ENCODE data around the gene NAV2.
"Not testable (repeated sequence)": the region's sequence is repeated elsewhere in the genome, so short reads cannot be mapped to it uniquely, and the experiment has no call there.

The NAV2 gene

DNA sequence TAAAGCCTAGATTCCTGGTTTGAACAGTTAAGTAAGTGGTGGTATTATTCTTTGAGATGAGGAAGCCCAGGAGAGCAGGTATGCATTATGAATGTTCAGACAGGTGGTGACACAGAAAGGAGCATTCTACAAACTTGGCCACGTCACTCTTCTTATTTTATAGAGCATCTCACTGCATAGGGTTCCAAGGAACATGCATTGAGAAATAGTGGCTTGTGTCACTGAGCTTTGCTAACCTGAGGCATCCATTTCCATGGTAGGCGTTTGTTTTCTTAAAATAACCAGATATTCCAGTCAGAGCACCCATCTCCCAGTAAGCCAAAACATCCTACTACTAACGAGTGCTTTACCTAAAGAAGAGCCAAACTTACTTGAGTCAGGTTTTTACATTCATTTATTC, 169.7 kb downstream of the NAV2 start:
- DNase-seq (ENCODE audit: low read depth in 4 of 4, low spot score in 1 of 4): no peak

GRCh38 chr11:19886498-19886897, 173.9 kb downstream of the NAV2 start:
- no peak for DNase-seq (ENCODE audit: low read depth in 4 of 4, low spot score in 1 of 4)

GRCh38 chr11:19887842-19888241, 175.2 kb downstream of the NAV2 start:
- no peak for DNase-seq (ENCODE audit: low read depth in 4 of 4, low spot score in 1 of 4)

DNA sequence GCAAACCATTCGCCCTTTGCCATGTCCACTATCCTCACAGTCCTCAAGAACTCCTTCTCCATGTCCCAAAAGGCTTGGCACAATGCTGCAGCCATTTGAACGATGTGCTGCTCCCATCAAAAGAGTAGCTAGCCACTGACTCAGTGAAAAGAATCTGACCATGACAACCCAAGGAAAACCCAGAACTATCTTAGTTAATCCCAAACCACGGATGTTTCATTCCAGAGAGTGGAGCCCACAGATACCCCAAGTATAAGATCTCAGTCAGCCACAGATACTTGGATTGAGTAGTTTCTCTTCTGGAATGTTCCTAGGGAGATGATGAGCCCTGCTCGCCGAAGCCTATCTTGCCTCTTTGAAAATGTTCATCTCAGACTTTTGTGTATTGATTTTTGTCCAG, 176.9 kb downstream of the NAV2 start:
- DNase-seq (ENCODE audit: low read depth in 4 of 4, low spot score in 1 of 4): no peak

DNA sequence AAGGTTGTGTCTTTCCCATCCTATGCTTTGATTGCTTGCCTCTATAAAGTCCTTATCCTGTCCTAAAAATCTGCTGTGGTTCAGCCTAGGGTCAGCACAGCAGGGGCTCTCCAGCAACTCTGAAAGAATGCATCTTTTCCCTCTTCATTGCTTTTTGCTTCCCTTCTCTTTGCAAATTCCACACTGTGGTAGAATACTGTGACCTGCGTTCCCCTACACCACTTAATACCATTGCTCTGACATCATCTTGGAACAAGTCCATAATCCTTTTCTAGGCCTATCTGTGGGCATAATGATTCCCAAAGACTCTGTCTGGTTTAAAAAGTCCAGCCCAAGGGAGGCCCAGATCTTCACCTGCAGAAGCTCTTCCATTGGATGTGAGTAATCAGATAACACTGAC, 177.7 kb downstream of the NAV2 start:
- DNase-seq (ENCODE audit: low read depth in 4 of 4, low spot score in 1 of 4): no peak

- no peak for DNase-seq (ENCODE audit: low read depth in 4 of 4, low spot score in 1 of 4)
Measured at GRCh38 chr11:19891022-19891421, 178.4 kb downstream of the NAV2 start.

- DNase-seq (ENCODE audit: low read depth in 4 of 4, low spot score in 1 of 4): no peak
Measured at GRCh38 chr11:19892387-19892786, 179.8 kb downstream of the NAV2 start.

DNA sequence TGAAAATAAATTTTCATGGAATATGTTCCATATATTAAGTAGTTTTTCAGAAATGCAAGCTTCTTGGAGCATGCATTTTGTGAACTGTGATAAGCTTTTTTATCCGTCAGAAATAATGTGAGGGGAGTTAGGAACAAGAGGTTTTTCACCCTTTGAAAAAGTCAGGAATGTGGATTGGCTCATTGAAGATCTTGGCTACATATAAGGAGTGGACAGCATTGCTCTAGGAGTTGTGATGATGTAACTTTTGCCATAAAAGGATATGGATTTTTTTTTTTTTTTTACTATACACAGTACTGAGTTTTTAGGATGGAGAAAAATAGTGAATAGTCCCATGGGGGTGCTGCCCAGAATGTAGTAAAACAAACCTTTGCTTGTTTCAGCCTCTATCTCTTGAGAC, 180.2 kb downstream of the NAV2 start:
- DNase-seq (ENCODE audit: low read depth in 4 of 4, low spot score in 1 of 4): no peak

DNA sequence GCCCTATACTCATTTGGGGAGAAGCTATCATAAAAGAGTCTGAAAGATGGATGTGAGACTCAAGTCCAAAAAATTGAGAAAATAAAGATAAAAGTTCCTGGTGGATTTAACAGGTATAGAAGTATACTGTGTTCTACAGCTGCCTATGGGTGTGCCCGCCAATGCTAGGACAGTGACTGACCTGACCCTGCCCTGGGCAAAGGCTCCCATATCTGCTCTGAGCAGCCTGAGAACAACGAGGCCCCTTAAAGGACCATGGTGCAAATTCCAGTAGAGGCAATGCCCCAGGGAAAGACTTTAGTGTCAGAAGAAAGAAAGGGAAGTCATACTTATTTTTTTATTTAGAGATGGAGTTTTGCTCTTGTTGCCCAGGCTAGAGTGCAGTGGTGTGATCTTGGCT, 181.8 kb downstream of the NAV2 start:
- DNase-seq (ENCODE audit: low read depth in 4 of 4, low spot score in 1 of 4): no peak

GRCh38 chr11:19895037-19895436, 182.4 kb downstream of the NAV2 start:
- not testable (repeated sequence) for DNase-seq (ENCODE audit: low read depth in 4 of 4, low spot score in 1 of 4)

DNA sequence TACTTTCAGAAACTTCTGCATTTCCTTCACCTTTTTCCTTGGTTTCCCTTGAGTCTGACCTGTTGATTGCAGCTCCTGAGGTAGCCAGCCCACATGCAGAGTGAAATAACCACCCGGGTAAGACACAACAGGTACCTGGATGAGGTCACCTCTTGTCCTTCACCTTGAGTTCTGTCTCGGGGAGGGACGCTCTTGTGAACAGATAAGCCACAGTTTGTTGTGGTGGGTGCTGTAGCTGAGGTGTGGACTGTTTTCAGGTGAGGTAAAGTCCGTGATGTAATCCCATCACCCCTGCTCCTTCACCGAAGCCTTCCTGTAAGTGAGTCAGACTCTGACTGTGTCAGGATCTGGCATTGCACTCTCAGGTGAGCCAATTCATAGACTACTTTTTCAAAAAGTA, 183.1 kb downstream of the NAV2 start:
- DNase-seq (ENCODE audit: low read depth in 4 of 4, low spot score in 1 of 4): no peak

DNA sequence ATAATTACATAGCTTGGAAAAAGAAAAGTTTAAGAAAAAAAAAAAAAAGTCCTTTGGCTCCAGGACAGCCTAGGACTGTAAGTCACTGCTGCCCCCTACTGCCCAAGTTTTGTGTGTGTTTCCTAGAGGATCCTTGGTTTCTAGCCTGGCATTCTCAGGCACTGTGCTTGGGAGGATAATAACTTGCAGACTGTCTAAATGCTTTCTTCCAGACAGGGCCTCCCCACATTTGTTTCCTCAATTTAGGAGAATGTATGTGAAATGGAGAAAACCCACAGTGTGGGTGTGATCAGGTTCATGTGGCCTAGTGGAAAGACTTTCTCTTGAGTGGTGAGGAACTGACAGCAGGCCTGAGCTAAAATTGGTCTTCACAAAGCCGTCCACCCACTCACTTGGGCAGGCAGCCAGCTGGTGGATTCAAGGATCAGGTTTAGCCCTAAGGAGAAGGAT, 191.0 kb downstream of the NAV2 start:
- peak in 3 of 4 experiments; percentile 9 to 32 (median 14) for DNase-seq (ENCODE audit: low read depth in 4 of 4, low spot score in 1 of 4)

DNA sequence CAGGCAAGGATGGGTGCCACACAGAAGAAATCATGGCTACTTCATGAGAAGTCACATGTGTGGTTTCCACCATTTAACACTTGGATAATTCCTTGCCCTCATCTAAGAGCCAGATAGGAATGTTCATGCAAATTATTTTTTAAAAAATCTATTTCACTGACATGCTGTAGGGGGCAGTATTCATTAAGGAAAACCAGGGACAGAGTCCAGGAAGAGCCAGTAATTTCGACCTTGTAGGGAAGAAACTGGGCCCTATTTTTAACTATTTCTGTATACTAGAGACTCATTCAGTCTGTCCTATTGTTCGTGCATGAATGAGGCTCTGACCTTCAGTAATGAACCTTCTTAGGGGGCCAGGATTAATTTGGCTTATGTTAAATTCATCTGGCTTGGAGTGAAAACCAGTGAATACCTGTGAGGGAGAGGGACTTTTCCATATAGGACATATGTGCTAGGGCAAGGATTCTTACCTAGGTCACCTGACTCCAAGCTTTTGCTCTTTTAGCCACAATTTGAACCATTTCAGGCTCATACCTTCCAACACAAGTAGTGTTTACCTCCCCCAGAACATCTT, 192.7 kb downstream of the NAV2 start:
- DNase-seq (ENCODE audit: low read depth in 4 of 4, low spot score in 1 of 4): no peak

GRCh38 chr11:19906126-19906525, 193.5 kb downstream of the NAV2 start:
- no peak for DNase-seq (ENCODE audit: low read depth in 4 of 4, low spot score in 1 of 4)

- no peak for DNase-seq (ENCODE audit: low read depth in 4 of 4, low spot score in 1 of 4)
Measured at GRCh38 chr11:19907008-19907579, 194.5 kb downstream of the NAV2 start.

DNA sequence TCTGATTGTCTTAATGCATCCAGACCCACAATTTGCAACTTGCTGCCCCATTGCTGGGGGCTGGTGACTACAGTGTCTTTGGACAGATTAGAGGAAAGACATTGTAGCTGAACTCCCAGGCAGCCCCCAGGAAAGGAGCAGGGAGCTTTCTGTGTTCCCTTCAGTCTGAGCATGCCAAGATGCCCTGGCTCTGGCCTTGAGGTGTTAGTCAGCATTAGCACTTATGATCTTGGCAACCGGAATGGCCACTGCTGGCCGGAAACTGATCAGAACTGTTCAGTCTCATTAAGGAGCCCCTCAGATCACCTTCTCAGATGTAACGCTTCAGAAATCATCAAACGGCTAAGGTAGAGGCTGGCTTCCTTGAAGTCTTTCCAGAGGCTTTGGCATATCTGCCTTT, 195.2 kb downstream of the NAV2 start:
- no peak for DNase-seq (ENCODE audit: low read depth in 4 of 4, low spot score in 1 of 4)

DNA sequence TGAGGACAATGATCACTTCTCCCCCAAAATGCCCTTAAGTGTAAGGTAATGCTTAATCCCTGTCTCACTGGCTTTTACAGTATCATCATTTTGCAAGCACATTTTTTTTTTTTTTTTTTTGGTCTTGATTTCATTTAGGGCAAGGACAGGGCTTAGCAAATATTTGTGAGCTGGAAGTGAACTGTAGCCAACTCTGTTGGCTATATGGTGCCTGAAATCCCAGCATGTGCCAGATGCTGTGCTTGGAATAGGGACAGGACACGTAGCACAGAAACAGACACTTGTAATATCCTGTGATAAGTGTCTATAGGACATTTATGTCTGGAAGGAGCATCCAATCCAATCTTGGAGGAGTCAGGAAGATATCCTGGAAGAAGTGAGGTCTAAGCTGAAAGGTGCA, 198.3 kb downstream of the NAV2 start:
- no peak for DNase-seq (ENCODE audit: low read depth in 4 of 4, low spot score in 1 of 4)

GRCh38 chr11:19912115-19912957, 199.7 kb downstream of the NAV2 start:
- DNase-seq (ENCODE audit: low read depth in 4 of 4, low spot score in 1 of 4): no peak

- DNase-seq (ENCODE audit: low read depth in 4 of 4, low spot score in 1 of 4): no peak
Measured at GRCh38 chr11:19912958-19913892, 200.6 kb downstream of the NAV2 start.

- DNase-seq (ENCODE audit: low read depth in 4 of 4, low spot score in 1 of 4): no peak
Measured at GRCh38 chr11:19913893-19914249, 201.2 kb downstream of the NAV2 start.

DNA sequence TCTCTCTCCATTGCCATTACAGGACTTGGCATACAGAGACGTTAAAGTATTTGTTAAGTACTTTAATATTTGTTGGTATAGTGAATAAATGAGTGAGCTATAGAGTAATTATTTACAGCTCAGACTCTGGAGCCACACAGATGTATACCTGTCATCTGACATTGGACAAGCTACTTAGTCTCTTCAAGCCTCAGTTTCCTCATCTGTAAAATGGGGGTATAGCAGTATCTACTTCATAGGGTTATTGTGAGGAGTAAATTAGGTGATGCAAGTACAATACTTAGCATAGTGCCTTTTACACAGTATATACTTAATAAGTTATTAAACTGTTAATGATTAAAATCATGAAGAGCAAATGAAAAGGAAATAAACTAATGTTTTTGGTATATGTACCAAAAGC, 203.2 kb downstream of the NAV2 start:
- no peak for DNase-seq (ENCODE audit: low read depth in 4 of 4, low spot score in 1 of 4)

Data from stimulated activated CD4-positive, alpha-beta T cell treated with anti-CD3 and anti-CD28 coated beads, Interleukin-1b, Interleukin-23, amount 100 ng/mL, for 24 hours (primary cell).